Measurements from ENCODE around the gene QPRT.
"Not testable (repeated sequence)": the region's sequence is repeated elsewhere in the genome, so short reads cannot be mapped to it uniquely, and the experiment has no call there.

The QPRT gene

DNA sequence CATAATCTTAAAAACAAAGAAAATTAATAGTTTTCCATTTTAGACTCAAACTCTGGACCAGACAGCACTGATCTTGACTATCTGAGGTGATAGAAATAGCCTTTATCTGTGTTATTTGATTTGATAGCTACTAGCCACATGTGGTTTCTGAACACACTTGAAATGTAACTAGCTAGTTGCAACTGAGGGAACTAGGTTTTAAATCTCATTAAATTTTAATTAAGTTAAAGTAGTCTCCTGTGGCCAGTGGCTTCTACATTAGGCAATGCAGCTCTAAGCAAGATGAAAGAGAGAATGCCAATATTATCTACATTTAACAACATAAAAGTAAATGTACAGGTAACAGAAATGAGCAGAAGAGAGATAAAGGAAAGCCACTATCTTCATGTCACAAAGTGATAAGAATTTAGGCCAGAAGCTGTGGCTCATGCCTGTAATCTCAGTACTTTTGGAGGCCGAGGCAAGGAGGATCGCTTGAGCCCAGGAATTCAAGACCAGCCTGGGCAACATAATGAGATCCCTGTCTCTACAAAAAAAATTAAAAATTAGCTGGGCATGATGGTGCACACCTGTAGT is 27.1 kb upstream of the QPRT start:
- DNase-seq (ENCODE audit: extremely low spot score), result no peak
- ChIA-PET POLR2A (no interaction called here), CTCF (no interaction called here)
- TF ChIP-seq HDGF (IDR thresholded peaks at IDR 0.05; ENCODE audit: borderline replicate concordance), result no peak
- no peak for TF ChIP-seq SP1 (IDR thresholded peaks at IDR 0.05)
- no peak for TF ChIP-seq FOXA1 (IDR thresholded peaks at IDR 0.05)
- no peak for TF ChIP-seq TARDBP (IDR thresholded peaks at IDR 0.05)
- no peak for TF ChIP-seq SUZ12 (IDR thresholded peaks at IDR 0.05)
- TF ChIP-seq L3MBTL2 (conservative IDR thresholded peaks at IDR 0.05), result no peak
- TF ChIP-seq FOXK2 (IDR thresholded peaks at IDR 0.05), result no peak
- TF ChIP-seq, protein P1, sequence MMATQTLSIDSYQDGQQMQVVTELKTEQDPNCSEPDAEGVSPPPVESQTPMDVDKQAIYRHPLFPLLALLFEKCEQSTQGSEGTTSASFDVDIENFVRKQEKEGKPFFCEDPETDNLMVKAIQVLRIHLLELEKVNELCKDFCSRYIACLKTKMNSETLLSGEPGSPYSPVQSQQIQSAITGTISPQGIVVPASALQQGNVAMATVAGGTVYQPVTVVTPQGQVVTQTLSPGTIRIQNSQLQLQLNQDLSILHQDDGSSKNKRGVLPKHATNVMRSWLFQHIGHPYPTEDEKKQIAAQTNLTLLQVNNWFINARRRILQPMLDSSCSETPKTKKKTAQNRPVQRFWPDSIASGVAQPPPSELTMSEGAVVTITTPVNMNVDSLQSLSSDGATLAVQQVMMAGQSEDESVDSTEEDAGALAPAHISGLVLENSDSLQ (IDR thresholded peaks at IDR 0.05), result no peak
- TF ChIP-seq ELF4 (IDR thresholded peaks at IDR 0.05), result no peak
- no peak for TF ChIP-seq FOXM1 (IDR thresholded peaks at IDR 0.05; ENCODE audit: borderline replicate concordance)
- TF ChIP-seq NFRKB (IDR thresholded peaks at IDR 0.05), result no peak
- no peak for TF ChIP-seq ZNF384 (IDR thresholded peaks at IDR 0.05)

DNA sequence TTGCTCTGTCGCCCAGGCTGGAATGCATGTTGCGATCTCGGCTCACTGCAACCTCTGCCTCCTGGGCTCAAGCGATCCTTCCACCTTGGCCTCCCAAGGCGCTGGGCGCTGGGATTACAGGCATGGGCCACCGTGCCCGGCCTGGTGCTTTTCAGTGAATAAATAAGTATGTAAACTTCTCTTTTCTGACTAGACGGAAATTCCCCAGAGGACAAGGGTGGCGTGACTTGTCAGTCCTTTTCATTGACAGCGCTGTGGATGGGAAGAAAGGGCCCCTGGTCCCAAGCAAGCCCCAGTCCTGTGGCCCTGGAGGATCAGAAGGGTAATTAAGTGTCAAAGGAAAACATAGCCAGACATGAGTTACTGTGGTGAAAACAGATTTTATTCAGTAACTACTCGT is 25.5 kb upstream of the QPRT start:
- CTCF ChIA-PET, result interaction anchor here (0.7 kb wide), 1 partner anchor 166 kb away, joined by 3 read pairs; no protein-coding TSS in a partner anchor
- no peak for DNase-seq (ENCODE audit: extremely low spot score)
- TF ChIP-seq BHLHE40 (IDR thresholded peaks at IDR 0.05; ENCODE audit: borderline replicate concordance), result no peak
- no peak for TF ChIP-seq NFRKB (IDR thresholded peaks at IDR 0.05)
- no peak for TF ChIP-seq CTBP1 (IDR thresholded peaks at IDR 0.05; ENCODE audit: borderline replicate concordance)
- TF ChIP-seq ZNF384 (IDR thresholded peaks at IDR 0.05), result peak; percentile 15; the same call in 1 of the 2 replicates
- no peak for TF ChIP-seq SUZ12 (IDR thresholded peaks at IDR 0.05)
- no peak for TF ChIP-seq ARNT (IDR thresholded peaks at IDR 0.05)
- no peak for TF ChIP-seq TARDBP (IDR thresholded peaks at IDR 0.05)
- no peak for TF ChIP-seq HDGF (IDR thresholded peaks at IDR 0.05; ENCODE audit: borderline replicate concordance)
- TF ChIP-seq, protein P1 (IDR thresholded peaks at IDR 0.05), result 0 out of 2 replicates have a peak, but pooled peaks have one; percentile 5
- POLR2A ChIA-PET, result interaction anchor here (1.1 kb wide), 1 partner anchor 26 kb away, joined by 3 read pairs; no protein-coding TSS in a partner anchor

DNA sequence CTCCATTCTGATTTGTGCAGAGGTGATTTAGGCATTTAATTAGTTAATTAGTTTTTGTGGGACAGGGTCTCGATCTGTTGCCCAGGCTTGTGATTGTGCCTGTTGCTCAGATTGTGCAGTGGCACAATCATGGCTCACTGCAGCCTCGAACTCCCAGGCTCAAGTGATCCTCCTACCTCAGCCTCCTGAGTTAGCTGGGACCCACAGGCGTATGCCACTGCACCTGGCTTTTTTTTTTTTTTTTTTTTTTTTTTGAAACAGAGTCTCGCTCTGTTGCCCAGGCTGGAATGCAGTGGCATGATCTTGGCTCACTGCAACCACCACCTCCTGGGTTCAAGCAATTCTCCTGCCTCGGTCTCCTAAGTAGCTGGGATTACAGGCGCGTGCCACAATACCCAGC is 25.1 kb upstream of the QPRT start:
- CTCF ChIA-PET; DNase-seq (ENCODE audit: extremely low spot score): not testable (repeated sequence)
- POLR2A ChIA-PET, result interaction anchor here (1.1 kb wide), 1 partner anchor 26 kb away, joined by 3 read pairs; no protein-coding TSS in a partner anchor

DNA sequence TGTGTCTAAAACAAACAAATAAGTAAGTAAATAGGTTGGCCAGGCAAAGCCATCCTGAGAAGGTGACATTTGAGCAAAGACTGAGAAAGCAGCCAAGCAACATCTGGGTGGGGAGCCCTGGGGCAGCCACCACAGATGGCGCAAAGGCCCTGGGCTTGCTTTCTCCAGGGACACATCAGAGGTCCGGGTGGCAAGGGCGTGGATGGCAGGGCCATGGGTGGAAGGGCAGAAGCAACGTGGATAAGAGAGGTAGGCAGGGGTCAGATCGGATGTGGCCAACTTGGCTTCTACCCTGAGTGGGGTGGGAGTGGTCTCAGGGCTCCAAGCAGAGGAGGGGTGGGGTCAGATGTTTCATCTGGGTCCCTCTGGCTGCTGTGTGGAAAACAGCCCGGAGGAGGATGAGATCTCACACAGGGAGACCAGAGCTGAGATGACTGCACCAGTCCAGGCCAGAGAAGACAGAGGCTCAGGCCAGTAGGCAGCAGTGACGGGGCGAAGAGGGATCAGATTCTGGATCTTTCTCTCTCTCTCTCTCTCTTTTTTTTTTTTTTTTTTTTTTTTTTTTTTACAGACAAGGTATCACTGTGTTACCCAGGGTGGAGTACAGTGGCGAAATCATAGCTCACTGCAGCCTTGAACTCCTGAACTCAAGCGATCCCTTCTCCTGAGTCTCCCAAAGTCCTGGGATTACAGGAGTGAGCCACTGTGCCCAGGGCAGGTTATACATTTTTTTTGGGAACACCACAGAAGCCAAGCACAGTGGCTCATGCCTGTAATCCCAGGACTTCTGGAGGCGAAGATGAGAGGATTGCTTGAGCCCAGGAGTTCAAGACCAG is 22.1 kb upstream of the QPRT start:
- ChIA-PET CTCF (no interaction called here), POLR2A (no interaction called here)
- no peak for DNase-seq (ENCODE audit: extremely low spot score)
- TF ChIP-seq ARNT (IDR thresholded peaks at IDR 0.05), result no peak
- no peak for TF ChIP-seq BHLHE40 (IDR thresholded peaks at IDR 0.05; ENCODE audit: borderline replicate concordance)
- no peak for TF ChIP-seq NFRKB (IDR thresholded peaks at IDR 0.05)
- TF ChIP-seq FOXM1 (IDR thresholded peaks at IDR 0.05; ENCODE audit: borderline replicate concordance), result no peak
- TF ChIP-seq SUZ12 (IDR thresholded peaks at IDR 0.05), result no peak
- TF ChIP-seq, protein P1 (IDR thresholded peaks at IDR 0.05), result no peak
- TF ChIP-seq FOXA1 (IDR thresholded peaks at IDR 0.05), result no peak
- TF ChIP-seq TARDBP (IDR thresholded peaks at IDR 0.05), result no peak
- no peak for TF ChIP-seq L3MBTL2 (conservative IDR thresholded peaks at IDR 0.05)
- no peak for TF ChIP-seq ZNF384 (IDR thresholded peaks at IDR 0.05)
- TF ChIP-seq HDGF (IDR thresholded peaks at IDR 0.05; ENCODE audit: borderline replicate concordance), result no peak
- no peak for TF ChIP-seq FOXK2 (IDR thresholded peaks at IDR 0.05)
- no peak for TF ChIP-seq ELF4 (IDR thresholded peaks at IDR 0.05)
- no peak for TF ChIP-seq CTBP1 (IDR thresholded peaks at IDR 0.05; ENCODE audit: borderline replicate concordance)
- no peak for TF ChIP-seq SP1 (IDR thresholded peaks at IDR 0.05)

DNA sequence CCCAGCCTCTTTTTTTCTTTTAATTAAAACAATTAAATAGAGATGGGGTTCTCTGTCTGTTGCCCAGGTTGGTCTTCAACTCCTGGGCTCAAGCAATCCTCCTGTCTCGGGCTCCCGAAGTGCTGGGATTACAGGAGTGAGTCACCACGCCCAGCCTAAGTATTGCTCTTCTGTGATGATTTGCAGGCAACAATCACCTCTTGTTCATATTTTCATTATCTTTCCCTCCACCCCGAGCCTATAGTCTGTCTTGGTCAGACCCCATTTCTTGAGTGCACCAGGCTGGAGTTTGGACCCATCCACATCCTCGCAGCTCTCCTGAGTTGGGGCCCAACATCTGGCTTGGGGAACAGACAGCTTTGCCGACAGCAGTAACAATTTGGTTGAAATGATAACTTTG is 20.3 kb upstream of the QPRT start:
- no peak for DNase-seq (ENCODE audit: extremely low spot score)
- TF ChIP-seq SUZ12 (IDR thresholded peaks at IDR 0.05) (no peak), L3MBTL2 (conservative IDR thresholded peaks at IDR 0.05) (no peak), ARNT (IDR thresholded peaks at IDR 0.05) (no peak), TARDBP (IDR thresholded peaks at IDR 0.05) (no peak)
- TF ChIP-seq, protein P1 (IDR thresholded peaks at IDR 0.05), result no peak
- ChIA-PET POLR2A (no interaction called here), CTCF (interaction anchor here (0.7 kb wide), 1 partner anchor 31 kb away, joined by 3 read pairs; no protein-coding TSS in a partner anchor)
